Activated gamma-delta T cell treated with anti-CD3 and anti-CD28 coated beads, Interleukin-2, amount 50 U/mL, for 16 hours (primary cell): Measurements from ENCODE around the gene FRAS1.
"Not testable (repeated sequence)": the region's sequence is repeated elsewhere in the genome, so short reads cannot be mapped to it uniquely, and the experiment has no call there.

Source experiments
- DNase-seq: peaks from one replicate; pipeline ENCODE4 v3.0.0-alpha.2; 2020; ENCODE audit warnings: low read depth

FRAS1 gene

DNA sequence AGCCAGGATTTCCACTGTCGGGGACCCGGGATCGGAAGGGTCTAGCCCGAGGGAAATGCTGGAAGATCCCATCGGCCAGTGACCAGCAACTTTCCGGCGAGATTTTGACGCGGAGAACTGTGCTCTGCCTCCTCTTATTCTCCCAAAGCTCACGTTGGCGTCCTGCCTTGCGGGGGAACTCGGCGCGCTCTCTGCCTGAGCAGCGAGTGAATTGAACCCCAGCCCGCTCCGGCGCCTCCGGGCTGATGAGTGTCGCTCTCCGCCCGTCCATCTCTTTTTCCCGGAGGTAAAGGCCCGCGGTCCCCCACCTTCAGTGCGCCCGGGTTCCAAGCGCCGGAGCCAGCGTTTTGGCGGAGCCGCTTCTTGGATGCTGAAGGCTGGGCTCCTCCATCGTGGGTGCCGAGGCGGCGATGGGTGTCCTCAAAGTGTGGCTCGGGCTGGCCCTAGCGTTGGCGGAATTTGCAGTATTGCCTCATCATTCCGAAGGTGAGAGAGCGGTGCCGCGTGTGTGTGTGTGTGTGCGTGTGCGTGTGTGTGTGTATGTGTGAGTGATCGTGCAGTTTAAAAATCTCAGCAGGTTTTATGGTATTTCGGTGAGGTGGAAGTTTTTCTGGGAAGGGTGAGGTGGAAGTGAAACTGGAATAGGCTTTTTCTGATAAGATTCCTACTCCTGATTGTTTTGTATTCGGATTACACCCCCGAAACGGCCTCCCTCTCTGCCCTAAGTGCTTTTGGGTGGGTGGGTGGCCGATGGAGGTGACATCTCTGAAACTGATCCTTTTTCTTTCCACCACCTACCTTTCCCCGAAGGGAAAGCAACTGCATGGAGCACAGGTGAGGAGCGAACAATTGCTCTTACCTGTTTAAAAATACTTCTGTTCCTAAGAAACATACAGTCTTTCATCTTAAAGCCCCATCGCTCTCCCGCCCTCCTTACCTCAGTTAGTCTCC is 752 bp downstream of the FRAS1 start:
- no peak for DNase-seq

DNA sequence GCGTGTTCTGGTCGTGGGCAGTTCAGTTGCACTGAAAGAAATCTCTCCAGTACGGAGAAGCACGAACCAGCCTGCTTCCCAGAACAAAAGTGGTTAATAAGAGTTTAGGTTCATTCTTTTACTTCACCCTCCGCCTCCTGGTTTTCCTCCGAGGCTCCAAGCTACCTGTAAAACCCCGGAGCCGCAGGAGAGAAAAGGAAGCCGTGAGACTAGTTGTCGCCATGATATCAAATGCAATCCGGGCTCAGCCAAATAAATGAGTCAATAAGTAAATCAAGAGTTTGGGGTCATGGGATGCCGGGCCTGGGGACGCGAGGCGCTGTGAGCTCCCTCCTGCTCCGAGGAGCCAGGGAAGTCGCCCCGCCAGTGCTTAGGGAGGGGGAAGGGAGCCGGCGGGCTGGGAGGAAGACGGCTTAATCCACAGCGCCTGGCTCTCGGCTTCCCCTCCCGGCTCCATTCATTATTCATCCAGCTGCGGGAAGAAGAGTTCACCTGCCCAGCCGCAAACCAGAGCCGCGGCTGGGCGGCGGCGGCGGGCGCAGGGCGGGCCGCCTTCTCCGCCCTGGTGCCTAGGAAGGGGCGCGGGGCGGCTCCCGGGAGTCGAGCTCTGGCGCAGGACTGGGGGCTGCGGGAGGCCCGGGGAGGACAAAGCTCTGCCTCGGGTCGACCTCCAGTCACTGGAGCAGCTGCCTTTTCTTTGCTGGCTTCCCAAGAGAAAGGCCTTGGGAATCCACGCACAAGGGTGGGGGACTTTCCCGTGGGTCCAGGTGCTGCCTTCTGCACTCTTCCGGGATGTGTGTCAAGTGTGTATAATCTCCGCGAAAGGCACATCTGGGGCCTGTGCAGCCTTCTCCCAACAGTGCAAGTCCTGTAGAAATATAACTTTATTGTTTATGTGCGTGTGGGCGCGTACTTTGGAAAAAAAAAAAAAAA is 1.7 kb downstream of the FRAS1 start:
- DNase-seq: no peak

DNA sequence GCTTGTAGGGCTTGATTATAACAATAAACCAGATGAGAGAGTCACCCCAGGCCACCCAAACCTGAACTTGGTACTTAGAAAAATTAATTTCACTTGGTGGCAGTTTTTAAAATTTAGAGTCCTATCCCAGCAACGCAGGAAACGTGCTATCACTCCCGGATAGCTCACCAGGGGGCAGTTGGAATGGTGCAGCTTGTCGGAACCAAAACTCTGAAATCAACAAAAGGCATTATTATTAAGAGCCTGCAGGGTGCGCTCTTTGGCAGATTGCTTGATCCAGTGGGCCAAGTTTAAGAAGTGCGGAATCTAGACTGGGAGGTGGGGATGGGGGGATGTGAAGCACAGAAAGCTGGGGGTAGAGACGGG is 2.4 kb downstream of the FRAS1 start:
- DNase-seq: no peak

DNA sequence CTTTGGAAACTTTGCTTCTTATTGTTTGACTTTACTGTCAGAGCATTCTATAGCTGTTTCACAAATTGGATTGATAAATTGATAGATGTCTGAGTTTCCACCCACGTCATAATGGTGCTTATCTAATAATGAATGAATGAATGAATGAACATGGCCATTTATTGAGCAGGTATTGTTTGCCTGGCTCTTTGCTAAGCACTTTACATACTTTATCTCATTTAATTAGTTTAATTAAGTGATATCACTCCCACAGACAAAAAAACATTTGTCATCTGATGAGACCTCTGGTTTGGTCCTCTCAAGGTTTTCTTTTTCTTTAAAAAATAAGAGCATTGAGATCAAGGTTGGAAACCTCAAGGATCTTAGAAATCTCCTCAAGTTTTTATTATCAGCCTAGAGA is 2.8 kb downstream of the FRAS1 start:
- DNase-seq: no peak

DNA sequence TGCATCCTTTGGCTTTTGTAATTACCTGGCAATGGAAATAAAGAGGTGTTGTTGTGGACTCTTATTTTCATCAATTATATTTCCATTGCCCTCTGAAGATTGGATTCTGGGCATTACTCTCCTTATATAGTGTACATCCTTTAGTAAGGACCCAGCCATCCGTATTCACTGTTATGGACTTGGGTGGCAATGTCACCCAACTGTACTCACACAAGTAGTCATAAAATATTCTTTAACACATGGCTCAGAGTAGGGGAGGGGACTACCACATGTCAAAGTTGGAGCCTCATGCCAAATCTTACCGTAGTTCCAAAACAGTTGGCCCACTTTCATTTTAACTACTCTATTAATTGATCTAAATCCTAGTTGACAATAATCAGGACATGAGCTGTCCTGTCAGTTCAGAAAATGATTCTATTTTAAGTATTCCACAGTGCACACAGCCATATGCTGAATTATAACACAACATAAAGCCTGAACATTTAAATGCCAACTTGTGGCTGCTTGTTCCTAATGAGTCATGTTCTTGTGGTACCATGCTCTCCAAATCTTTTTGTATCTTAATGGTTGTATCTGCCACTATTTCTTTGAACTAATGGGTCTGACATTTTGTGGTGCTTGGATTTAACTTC is 4.9 kb downstream of the FRAS1 start:
- DNase-seq: no peak

DNA sequence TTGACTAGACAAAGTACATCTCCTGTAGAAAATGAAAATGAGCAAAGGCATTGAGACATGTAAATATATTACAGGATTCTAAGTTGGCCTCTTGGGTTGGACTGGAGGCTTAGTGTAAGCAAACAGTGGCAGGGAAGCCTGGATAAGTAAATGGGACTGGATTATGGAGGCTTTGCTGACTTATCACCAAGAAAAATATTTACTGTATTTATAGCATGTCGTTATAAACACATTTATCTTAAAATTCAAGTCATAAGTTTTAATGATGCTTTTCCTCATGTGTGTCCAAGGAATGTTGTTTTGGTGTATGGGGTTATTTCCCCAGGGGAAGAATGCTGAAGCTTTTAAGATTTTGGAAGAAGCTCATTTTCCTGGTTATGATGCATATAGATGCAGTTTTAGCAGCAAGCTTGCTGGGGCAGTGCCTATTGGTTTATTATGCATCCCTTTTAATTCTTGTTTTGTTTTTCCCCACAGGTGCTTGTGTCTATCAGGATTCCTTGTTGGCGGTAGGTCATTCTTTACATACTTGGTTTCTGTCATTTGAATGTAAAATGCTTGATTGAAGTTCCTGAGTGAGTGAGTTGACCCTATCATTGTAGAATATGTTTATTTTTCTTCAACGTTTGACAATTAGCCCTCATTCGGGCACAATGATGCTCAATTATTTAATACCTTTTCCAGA is 8.5 kb downstream of the FRAS1 start:
- no peak for DNase-seq

DNA sequence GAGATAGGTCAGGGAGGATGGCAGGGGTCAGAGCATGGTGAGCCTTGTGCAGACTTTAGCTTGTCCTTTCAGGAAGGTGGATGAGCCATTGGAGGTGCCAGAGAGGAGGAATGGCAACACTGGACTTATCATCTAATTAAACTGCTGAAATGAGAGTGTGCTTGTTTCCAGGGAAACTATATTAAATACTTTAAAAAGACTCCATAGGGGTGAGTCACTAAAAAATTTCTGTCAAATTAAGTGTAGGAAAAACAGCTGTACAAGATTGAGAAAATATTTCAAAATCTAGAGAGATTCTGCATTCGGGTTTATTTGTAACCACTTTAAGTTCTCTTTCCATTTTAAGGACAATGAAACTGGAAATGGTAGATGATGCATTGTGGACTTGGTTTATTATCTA is 11.4 kb downstream of the FRAS1 start:
- no peak for DNase-seq

DNA sequence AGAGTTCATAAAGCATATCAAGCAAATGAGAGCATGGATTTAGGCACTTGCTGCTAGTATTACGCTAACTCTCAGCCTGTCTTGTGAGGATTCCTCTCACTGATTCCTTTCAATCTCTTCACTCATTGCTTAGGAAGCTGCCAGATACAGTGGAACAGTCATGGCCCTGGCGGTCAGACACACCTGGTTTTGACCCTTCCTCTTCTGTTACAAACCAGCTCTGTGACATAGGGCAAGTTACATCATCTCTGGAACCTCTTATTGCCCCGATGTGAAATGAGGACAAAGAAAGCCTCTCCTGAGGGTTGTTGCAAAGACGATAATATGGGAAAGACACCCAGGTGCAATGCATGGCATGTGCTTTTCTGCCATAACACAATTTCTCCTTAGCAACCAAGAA is 12.2 kb downstream of the FRAS1 start:
- no peak for DNase-seq

DNA sequence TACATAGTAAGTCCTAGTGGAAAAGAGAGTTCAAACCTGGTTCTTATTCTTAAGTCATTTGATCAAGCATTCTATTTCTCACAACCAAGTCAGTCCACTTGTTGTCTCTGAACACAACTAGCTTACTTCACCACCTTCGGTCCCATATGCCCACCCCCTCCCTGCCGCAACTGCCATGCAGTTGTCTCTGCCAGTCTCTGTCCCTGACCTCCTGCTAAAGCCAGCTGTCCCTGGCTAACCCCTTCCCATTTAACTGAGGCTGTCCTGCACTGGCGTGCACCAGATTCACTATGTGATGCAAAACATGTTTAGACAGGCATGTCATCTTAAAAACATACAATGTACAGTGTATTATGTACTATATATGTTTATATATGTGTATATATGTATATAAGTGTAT is 12.7 kb downstream of the FRAS1 start:
- DNase-seq: no peak

DNA sequence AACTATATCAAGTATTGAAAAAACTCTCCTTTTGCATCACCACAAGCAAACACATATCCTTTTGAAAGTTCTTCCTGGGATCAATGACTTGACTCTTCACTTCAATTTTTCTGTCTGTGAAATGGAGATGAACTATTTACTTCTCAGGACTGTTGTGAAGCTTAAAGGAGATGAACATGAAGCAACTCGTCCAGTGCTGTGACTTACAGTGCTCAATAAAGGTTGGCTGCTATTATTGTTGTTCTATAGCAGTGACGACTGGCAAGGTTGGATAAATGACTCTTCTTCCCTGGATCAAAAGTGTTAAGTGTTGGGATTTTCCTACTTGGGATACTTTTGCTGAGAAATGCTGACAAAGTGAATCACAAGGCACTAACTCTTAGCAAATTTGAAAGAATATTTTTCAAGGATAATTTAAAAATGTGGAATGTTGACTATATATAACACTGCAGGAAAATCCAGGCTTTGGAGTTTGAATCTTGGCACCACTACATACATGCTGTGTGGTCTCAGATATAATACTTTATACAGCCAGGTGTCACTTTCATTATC is 13.7 kb downstream of the FRAS1 start:
- no peak for DNase-seq

DNA sequence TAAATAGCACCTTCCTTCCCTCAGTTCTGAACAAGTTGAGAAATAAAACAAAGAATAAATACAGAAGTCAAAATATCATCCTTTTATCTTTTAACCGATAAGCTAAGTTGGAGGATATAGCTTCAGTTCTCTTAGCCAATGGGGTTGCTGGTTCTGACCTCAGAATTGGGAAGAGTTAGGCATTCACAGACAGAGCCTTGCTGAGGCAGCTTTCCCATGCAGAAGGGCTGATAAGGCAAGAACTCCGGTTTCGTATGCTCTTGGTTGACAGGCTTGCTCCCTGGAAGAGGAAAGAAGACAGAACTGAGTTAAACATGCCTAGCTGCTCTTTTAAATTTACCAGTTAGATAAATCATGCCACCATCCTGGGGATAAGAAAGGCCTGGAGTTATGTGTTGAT is 17.6 kb downstream of the FRAS1 start:
- DNase-seq: no peak

DNA sequence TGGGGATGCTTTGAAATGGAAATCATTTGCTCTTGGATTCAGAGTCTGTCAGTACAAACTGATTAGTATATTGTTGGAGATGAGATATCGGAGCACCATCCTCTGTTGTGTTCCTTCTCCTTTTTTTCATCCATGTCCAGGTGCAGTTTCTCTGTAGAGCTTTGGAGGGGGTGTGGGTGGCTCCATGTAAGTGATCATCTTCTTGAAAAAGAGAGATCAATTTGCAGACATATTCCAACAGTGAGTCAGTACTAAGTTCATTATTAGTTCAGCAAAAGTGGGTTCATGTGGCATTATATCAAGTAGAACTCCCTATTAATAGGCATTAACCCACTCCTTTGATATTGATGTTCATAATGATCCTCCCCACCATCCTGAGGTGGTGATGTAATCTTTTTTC is 18.9 kb downstream of the FRAS1 start:
- DNase-seq: no peak

DNA sequence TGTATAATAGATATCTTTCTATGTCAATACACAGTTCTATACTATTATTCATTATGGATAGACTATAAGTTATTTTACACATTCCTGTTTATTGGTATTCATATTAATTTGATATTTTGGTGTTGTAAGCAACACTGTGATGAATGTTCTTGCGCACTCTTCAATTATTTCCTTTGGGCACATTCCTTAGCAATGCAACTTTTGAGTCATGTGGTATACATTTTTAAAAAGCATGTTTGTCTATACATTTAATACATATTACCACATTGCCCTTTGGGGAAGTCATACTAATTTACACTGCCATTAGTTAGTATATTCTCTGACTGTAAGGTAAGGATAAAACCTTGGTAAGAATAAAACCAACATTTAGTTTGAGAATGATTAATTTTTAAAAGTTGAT is 21.0 kb downstream of the FRAS1 start:
- DNase-seq: no peak

DNA sequence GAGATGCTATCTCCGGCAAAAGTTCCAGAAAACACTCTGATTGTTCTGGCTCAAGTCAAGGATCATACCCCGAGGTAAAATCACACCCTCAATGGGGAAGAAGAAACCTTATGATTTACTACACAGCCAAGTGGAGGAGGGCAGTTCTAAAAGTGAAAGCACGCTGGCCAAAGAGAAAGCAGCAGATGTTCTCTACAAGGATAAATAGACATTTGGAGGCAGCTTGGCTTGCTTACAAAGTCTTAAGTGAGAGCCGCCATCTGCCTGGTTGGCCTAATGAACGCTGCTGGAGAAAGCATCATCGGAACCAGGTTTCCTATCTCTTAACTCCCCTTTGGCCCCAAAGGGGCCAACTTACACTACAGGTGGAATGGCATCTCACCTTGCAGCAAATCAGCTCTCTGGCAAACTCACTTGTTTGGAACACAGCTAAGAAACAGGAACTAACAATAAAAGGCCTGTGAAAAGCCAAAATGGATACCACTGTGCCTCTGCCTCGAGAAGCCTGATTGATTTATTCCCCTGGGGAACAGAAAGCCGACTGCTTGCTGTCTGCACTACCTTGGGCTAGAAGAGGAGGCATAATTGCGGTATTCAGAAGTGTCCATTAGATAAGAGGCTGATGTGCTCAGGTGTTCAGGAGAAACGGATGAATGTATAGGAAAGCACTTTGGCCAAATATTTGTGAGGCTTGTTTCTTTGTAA is 22.8 kb downstream of the FRAS1 start:
- DNase-seq: no peak

DNA sequence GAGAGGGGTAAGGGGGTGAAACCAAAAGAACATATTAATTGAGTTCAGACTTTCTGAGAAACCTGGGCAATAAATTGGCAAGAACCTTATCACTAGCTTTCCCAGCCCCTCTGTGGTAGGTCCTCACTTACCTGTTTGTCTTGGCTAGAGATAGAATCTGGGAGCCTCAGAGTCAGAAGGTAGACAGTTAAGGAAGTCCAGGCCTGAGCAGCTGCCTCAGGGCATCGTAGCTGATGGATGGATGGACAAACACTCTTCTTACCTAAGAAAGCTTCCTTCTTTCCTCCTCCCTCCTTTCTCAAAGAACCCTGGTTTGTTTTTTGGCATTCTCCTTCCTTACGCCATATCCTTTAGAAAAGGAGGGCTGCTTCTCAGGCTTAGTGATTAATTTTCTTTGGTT is 24.4 kb downstream of the FRAS1 start:
- DNase-seq: no peak

DNA sequence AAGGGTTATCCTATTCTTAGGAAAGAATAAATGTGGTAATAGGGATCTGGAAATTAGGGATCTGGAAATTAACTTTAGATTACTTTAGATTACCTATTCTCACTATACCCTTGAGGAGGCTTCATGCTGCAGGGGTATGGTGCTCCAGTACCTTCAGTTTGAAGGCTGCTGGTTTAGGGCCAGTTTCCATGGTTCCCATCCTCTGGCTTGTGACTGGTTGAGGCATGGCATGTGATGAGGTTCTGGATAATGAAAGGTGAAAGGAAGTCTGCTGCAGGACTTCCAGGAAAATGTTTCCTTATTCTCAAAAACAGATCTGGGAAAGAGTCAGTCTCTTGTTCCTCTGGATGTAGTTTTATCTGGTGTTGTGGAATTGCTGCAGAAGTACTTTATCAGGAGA is 25.9 kb downstream of the FRAS1 start:
- no peak for DNase-seq

DNA sequence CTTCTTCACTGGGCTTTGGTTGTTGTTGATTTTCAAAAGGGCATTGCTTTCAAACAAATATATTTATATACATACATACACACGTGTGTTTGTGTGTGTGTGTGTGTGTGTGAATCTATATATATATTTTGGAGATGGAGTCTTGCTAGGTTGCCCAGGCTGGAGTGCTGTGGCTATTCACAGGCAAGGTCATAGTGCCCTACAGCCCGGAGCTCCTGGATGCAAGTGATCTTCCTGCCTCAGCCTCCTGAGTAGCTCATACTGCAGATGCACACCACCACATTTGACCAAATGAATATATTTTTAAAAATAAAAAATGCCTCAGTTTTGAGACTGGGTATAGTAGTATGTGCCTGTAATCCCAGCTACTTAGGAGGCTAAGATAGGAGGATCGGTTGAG is 34.4 kb downstream of the FRAS1 start:
- DNase-seq: no peak

DNA sequence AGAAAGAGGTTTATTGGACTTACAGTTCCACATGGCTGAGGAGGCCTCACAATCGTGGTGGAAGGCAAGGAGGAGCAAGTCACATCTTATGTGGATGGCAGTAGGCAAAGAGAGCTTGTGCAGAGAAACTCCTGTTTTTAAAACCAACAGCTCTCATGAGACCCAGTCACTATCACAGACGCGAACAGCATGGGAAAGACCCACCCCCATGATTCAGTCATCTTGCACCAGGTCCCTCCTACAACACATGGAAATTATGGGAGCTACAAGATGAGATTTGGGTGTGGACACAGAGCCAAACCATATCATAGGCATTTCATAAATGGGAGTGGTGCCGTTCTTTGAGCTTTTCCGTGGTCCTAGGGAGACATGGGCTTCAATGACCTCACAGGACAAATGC is 35.2 kb downstream of the FRAS1 start:
- not testable (repeated sequence) for DNase-seq

DNA sequence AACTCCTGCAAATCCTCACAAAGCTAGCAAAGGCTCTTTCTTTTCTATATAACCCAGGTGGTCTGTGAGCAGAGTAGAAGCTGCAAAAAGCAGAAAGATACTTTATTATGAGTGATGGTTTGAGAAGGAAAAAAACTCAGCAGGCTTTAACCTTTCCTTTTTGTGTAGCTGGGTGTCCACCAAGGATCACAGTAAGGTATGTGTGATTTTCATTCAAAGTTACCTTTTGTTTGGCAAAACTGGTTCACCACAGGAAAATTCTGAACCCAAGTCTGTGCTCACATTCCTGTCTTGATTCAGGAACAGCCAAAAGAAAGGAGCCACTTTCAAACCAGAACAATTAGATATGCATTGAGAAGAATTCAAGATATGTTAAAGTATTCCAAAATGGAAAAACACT is 35.7 kb downstream of the FRAS1 start:
- DNase-seq: no peak

DNA sequence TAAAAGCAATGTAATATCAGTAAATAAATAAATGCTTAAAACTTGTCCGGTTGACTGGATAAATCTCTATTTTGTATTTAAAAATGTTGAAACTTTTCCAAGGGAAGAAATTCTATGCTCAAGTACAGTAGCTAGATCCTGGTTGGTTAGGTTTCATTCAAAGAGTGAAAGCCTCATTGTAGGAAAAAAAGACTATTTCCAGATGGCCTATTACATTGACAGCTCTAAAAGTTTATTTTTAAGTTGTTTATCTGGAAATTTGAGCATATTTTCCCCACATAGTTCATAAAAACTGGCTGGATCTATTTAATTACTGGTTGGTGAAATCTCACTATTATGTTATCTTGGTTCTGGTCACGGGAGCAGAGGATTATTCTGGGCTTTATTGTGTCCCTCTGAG is 38.0 kb downstream of the FRAS1 start:
- no peak for DNase-seq

DNA sequence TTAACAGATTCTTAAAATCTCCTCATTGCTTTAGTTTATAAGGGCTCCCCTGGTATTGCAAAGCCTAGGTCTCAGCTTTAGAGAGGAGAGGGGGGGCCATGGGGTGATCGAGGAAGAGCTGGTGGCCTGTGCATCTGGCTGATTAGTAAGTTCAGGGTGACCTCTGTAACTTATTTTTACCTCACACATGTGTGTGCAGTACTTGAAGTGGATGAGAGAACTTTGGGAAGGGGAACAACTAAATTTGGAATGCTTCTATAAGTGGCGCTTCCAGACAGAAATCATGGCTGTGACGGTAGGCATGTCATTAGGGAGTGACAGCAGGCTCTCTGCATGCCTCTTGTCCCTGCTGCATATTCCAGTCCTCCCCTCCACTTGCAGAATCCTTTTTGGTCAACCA is 41.9 kb downstream of the FRAS1 start:
- DNase-seq: no peak
